Frontal cortex (tissue), 4 donors: ENCODE results near the gene KRTAP10-12. TPM values are rescaled to one million over a fixed set of nuclear protein-coding genes. Genes with fewer than 3 reads are reported as not detected.
"Not testable (repeated sequence)": the region's sequence is repeated elsewhere in the genome, so short reads cannot be mapped to it uniquely, and the experiment has no call there.

Source experiments
- DNase-seq, 2 donors: peaks; one replicate each; pipeline ENCODE4 v3.0.0; 2012; ENCODE audit warnings: low spot score in 2 of 2
- FAIRE-seq: peaks from 2 replicates; lab custom pipeline; 2012; peaks lifted over from hg19 to GRCh38; lab: Jason Lieb, UNC
- total RNA-seq: library from RNA; depleted of rRNA; stranded (reverse); fragments of >200 nt; gene quantifications from one replicate; pipeline ENCODE4 v1.2.3, GENCODE V29; 2014
- donor health status: control.
- donor health status: control.
- donor health status: control.

Gene KRTAP10-12
- total RNA-seq = not detected

- FAIRE-seq, DNase-seq: not testable (repeated sequence)
These were observed at the start of gene KRTAP10-12 for GRCh38 chr21:44697172-44697810. KRTAP10-12 (plus strand) TSS chr21:44697172; CDS start chr21:44697202, 30 bp downstream.

GRCh38 chr21:44647222-44647552 lies 49.8 kb upstream of the KRTAP10-12 start:
- FAIRE-seq = no peak
- no peak for DNase-seq

- FAIRE-seq (no peak), DNase-seq (no peak)
These were observed 48.2 kb upstream of the KRTAP10-12 start for GRCh38 chr21:44648557-44649311.

- no peak for FAIRE-seq
- no peak for DNase-seq
These were observed 47.4 kb upstream of the KRTAP10-12 start for GRCh38 chr21:44649521-44650100.

- FAIRE-seq (no peak), DNase-seq (no peak)
These were observed 46.6 kb upstream of the KRTAP10-12 start for GRCh38 chr21:44650265-44650972.

GRCh38 chr21:44650973-44651675 lies 45.8 kb upstream of the KRTAP10-12 start:
- FAIRE-seq (no peak), DNase-seq (no peak)

GRCh38 chr21:44653123-44653522 lies 43.8 kb upstream of the KRTAP10-12 start:
- FAIRE-seq (no peak), DNase-seq (no peak)

GRCh38 chr21:44653656-44654575 lies 43.1 kb upstream of the KRTAP10-12 start:
- DNase-seq = no peak
- no peak for FAIRE-seq

- no peak for FAIRE-seq
- DNase-seq = no peak
These were observed 42.3 kb upstream of the KRTAP10-12 start, which contains the start of gene KRTAP12-4 for GRCh38 chr21:44654576-44655175. KRTAP12-4 (minus strand) TSS chr21:44654659; CDS start chr21:44654614, 45 bp downstream.

- FAIRE-seq (no peak), DNase-seq (no peak)
These were observed 40.1 kb upstream of the KRTAP10-12 start for GRCh38 chr21:44656868-44657267.

- DNase-seq = no peak
These were observed 39.1 kb upstream of the KRTAP10-12 start, which contains the start of gene KRTAP12-3 for GRCh38 chr21:44657635-44658540. KRTAP12-3 (plus strand) TSS chr21:44657932; CDS start chr21:44657980, 48 bp downstream.

GRCh38 chr21:44658541-44658910 lies 38.4 kb upstream of the KRTAP10-12 start:
- no peak for DNase-seq
- FAIRE-seq = no peak

More at GRCh38 chr21:44657635-44658540, 39.1 kb upstream of the KRTAP10-12 start, which contains the start of gene KRTAP12-3:
- no peak for FAIRE-seq

- FAIRE-seq = no peak
- DNase-seq = no peak
These were observed 37.9 kb upstream of the KRTAP10-12 start for GRCh38 chr21:44658913-44659595.

- FAIRE-seq, DNase-seq: not testable (repeated sequence)
These were observed 35.4 kb upstream of the KRTAP10-12 start for GRCh38 chr21:44661567-44661966.

GRCh38 chr21:44664691-44665090 lies 32.3 kb upstream of the KRTAP10-12 start:
- DNase-seq (no peak), FAIRE-seq (no peak)
